Rectal smooth muscle tissue (tissue), 1 donor: ENCODE data around the gene ACTR3C.
"Not testable (repeated sequence)": the region's sequence is repeated elsewhere in the genome, so short reads cannot be mapped to it uniquely, and the experiment has no call there.

Source experiments
- H3K27ac ChIP-seq: one replicate; pipeline ENCODE4 v1.7.0; 2013; ENCODE audit warnings: low read depth, low read length, inconsistent platforms
- H3K27me3 ChIP-seq: one replicate; pipeline ENCODE4 v1.7.0; 2013; ENCODE audit warnings: low read length; ENCODE audit not compliant: control insufficient read depth, insufficient read depth
- H3K36me3 ChIP-seq: one replicate; pipeline ENCODE4 v1.7.0; 2013; ENCODE audit warnings: low read length; ENCODE audit not compliant: control insufficient read depth, insufficient read depth
- H3K4me1 ChIP-seq: one replicate; pipeline ENCODE4 v1.7.0; 2013; ENCODE audit warnings: low read length; ENCODE audit not compliant: control insufficient read depth, insufficient read depth
- H3K4me3 ChIP-seq: one replicate; pipeline ENCODE4 v1.7.0; 2013; ENCODE audit warnings: low read length
- H3K9ac ChIP-seq: one replicate; pipeline ENCODE4 v1.7.0; 2013; ENCODE audit warnings: low read length

Gene ACTR3C

GRCh38 chr7:150206848-150207247 is 116.5 kb downstream of the ACTR3C start:
- H3K4me3 ChIP-seq, H3K4me1 ChIP-seq, H3K9ac ChIP-seq, H3K27me3 ChIP-seq, H3K36me3 ChIP-seq, H3K27ac ChIP-seq: not testable (repeated sequence)

GRCh38 chr7:150205866-150206265 is 117.5 kb downstream of the ACTR3C start:
- H3K9ac ChIP-seq, H3K27ac ChIP-seq, H3K36me3 ChIP-seq, H3K4me3 ChIP-seq, H3K4me1 ChIP-seq, H3K27me3 ChIP-seq: not testable (repeated sequence)

GRCh38 chr7:150204577-150204976 is 118.8 kb downstream of the ACTR3C start:
- H3K4me1 ChIP-seq, H3K9ac ChIP-seq, H3K36me3 ChIP-seq, H3K27ac ChIP-seq, H3K27me3 ChIP-seq, H3K4me3 ChIP-seq: not testable (repeated sequence)

GRCh38 chr7:150202894-150203293 is 120.5 kb downstream of the ACTR3C start:
- not testable (repeated sequence) for H3K4me3 ChIP-seq, H3K9ac ChIP-seq

More at GRCh38 chr7:150202894-150203293, 120.5 kb downstream of the ACTR3C start:
- H3K4me1 ChIP-seq, H3K27me3 ChIP-seq, H3K27ac ChIP-seq, H3K36me3 ChIP-seq: not testable (repeated sequence)
